ENCODE measurements around the gene FRAT1.
"Not testable (repeated sequence)": the region's sequence is repeated elsewhere in the genome, so short reads cannot be mapped to it uniquely, and the experiment has no call there.

FRAT1 gene

GRCh38 chr10:97336006-97336405 is 16.9 kb downstream of the FRAT1 start:
- no peak for TF ChIP-seq CTCF (conservative IDR thresholded peaks at IDR 0.05; ENCODE audit: low read depth, low read length)
- DNase-seq (ENCODE audit: low read depth): no peak
- H3K4me3 ChIP-seq (ENCODE audit: low read depth, low read length): no peak overlapping the region

GRCh38 chr10:97336446-97336845 is 17.4 kb downstream of the FRAT1 start:
- DNase-seq (ENCODE audit: low read depth): peak; percentile 38
- no peak overlapping the region for H3K4me3 ChIP-seq (ENCODE audit: low read depth, low read length)
- no peak for TF ChIP-seq CTCF (conservative IDR thresholded peaks at IDR 0.05; ENCODE audit: low read depth, low read length)

GRCh38 chr10:97336942-97337831 is 18.1 kb downstream of the FRAT1 start:
- peak; percentile 12 for DNase-seq (ENCODE audit: low read depth)
- no peak for TF ChIP-seq CTCF (conservative IDR thresholded peaks at IDR 0.05; ENCODE audit: low read depth, low read length)
- no peak overlapping the region for H3K4me3 ChIP-seq (ENCODE audit: low read depth, low read length)

- no peak overlapping the region for H3K4me3 ChIP-seq (ENCODE audit: low read depth, low read length)
- TF ChIP-seq CTCF (conservative IDR thresholded peaks at IDR 0.05; ENCODE audit: low read depth, low read length): no peak
- DNase-seq (ENCODE audit: low read depth): no peak
Measured at GRCh38 chr10:97338041-97338440, 19.0 kb downstream of the FRAT1 start.

GRCh38 chr10:97341416-97341815 is 22.3 kb downstream of the FRAT1 start:
- no peak for DNase-seq (ENCODE audit: low read depth)
- H3K4me3 ChIP-seq (ENCODE audit: low read depth, low read length): no peak overlapping the region
- TF ChIP-seq CTCF (conservative IDR thresholded peaks at IDR 0.05; ENCODE audit: low read depth, low read length): no peak

GRCh38 chr10:97343664-97344063 is 24.6 kb downstream of the FRAT1 start:
- not testable (repeated sequence) for DNase-seq (ENCODE audit: low read depth); H3K4me3 ChIP-seq (ENCODE audit: low read depth, low read length)

- no peak for TF ChIP-seq CTCF (conservative IDR thresholded peaks at IDR 0.05; ENCODE audit: low read depth, low read length)
Measured at GRCh38 chr10:97347317-97347716, 28.2 kb downstream of the FRAT1 start.

More at GRCh38 chr10:97347317-97347716, 28.2 kb downstream of the FRAT1 start:
- no peak overlapping the region for H3K4me3 ChIP-seq (ENCODE audit: low read depth, low read length)
- no peak for DNase-seq (ENCODE audit: low read depth)

Measured in choroid plexus epithelial cell (primary cell).